SJCRH30 (cell line): ENCODE results near the gene IGF2BP3. TPM values are rescaled to one million over a fixed set of nuclear protein-coding genes. Genes with fewer than 3 reads are reported as not detected.

ENCODE experiments used
- DNase-seq, 2 experiments: peaks; one replicate each; pipeline ENCODE4 v3.0.0-alpha.2; 2015 to 2020
- H3K27ac ChIP-seq: fragments of 250-450 bp; sonication (Bioruptor Pico); 2 replicates; pipeline ENCODE4 v1.5.1; 2020; ENCODE audit warnings: mild to moderate bottlenecking, moderate library complexity
- H3K27me3 ChIP-seq: fragments of 250-450 bp; sonication (Bioruptor Pico); 2 replicates; pipeline ENCODE4 v1.5.1; 2020; ENCODE audit warnings: mild to moderate bottlenecking, moderate library complexity
- H3K36me3 ChIP-seq: fragments of 250-450 bp; sonication (Bioruptor Pico); 2 replicates; pipeline ENCODE4 v1.5.1; 2020; ENCODE audit warnings: mild to moderate bottlenecking, moderate library complexity
- H3K4me1 ChIP-seq: fragments of 250-450 bp; sonication (Bioruptor Pico); 2 replicates; pipeline ENCODE4 v1.5.1; 2020; ENCODE audit warnings: mild to moderate bottlenecking, moderate library complexity
- H3K4me3 ChIP-seq: fragments of 250-450 bp; sonication (Bioruptor Pico); 2 replicates; pipeline ENCODE4 v1.5.1; 2020; ENCODE audit warnings: mild to moderate bottlenecking, moderate library complexity
- H3K9me3 ChIP-seq: fragments of 250-450 bp; sonication (Bioruptor Pico); replicated peaks from 2 replicates; pipeline ENCODE4 v1.5.1; 2020; ENCODE audit warnings: mild to moderate bottlenecking, moderate library complexity
- total RNA-seq: library from RNA; depleted of rRNA; stranded (reverse); fragments of >200 nt; shearing (Covaris generic); gene quantifications from 2 replicates; pipeline ENCODE4 v1.2.3, GENCODE V29; 2014

The IGF2BP3 gene
- total RNA-seq, 1 experiment from 2014 or later = 105 TPM

DNA sequence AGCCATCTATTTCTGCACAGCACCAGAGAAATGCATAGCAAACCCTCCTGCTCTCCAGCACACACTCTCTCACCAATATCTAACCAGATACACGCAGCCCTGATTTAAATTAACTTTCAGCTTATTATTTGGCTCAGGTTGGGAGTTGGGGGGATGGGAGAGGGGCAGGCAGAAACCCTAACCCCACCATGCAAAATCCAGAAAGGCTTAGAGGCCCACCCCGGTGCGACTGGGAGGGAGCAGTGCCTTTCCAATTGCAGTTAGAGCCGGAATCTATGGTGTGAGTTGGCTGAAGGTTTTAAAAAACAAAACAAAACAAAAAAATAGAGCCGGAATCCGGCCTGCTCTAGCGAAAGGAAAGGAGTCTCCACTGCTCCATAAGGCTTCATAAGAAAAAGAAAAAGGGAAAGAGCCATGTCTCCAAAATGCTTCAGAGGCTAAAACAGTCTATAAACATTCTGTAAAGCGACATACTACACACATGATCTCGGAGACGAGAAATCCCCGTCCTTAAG lies 2.9 kb downstream of the IGF2BP3 start:
- H3K27ac ChIP-seq = peak overlapping the region; percentile 78; the same call in 1 of the 2 replicates
- H3K27me3 ChIP-seq = no peaks in the 10 kb centered on the region
- peak; percentile 22 to 37 for DNase-seq
- peaks cover 20% of the 10 kb centered on the region for H3K36me3 ChIP-seq
- peaks cover 12% of the 10 kb centered on the region; the same call in 1 of the 2 replicates for H3K4me1 ChIP-seq
- H3K9me3 ChIP-seq = no peaks in the 10 kb centered on the region
- peak overlapping the region; percentile 87 for H3K4me3 ChIP-seq

DNA sequence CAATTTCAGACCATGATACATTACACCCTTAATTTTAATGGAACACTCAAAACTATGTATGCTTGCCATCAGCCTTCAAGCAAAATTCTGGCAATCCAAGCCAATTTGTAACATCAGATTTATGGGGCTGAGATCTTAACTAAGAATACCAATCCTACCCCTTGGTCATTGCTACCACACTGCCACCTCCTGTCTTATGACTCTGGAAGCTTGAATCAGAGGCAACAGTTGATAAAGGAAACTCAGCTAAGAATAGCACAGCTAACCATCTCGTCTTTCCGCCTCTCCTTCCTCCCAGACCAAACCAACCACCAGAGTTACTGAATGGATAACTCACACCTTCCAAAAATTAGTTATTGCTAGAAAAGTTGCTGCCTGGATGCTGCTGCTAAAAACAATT lies 7.4 kb downstream of the IGF2BP3 start:
- DNase-seq = no peak

DNA sequence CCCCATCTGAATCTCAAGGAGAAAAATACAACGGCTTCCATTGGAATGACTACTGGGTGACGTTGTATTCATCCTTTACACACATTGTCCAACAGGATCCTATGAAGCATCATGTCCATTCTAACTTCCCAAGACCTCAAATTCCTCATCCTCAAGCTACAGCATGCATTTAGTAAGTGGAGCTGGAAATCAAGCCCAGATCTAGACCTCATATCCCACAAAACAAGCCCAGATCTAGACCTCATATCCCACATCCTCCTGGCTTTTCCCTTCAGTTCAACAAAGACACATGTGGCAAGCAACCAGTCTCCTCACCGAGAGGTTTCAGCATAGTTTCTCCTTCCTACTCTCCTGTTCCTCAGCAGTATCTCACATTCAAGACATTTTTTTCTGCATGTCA lies 12.2 kb downstream of the IGF2BP3 start:
- Histone ChIP-seq H3K4me3 (no peak overlapping the region), H3K27ac (no peak overlapping the region), H3K4me1 (peaks cover 4% of the 10 kb centered on the region; the same call in 1 of the 2 replicates), H3K27me3 (no peaks in the 10 kb centered on the region), H3K9me3 (no peaks in the 10 kb centered on the region), H3K36me3 (peaks cover 65% of the 10 kb centered on the region)
- DNase-seq = no peak

More for the DNA sequence above, 7.4 kb downstream of the IGF2BP3 start:
- peaks cover 44% of the 10 kb centered on the region for H3K36me3 ChIP-seq
- H3K4me3 ChIP-seq = no peak overlapping the region
- no peak overlapping the region for H3K27ac ChIP-seq
- H3K27me3 ChIP-seq = no peaks in the 10 kb centered on the region
- peaks cover 12% of the 10 kb centered on the region; the same call in 1 of the 2 replicates for H3K4me1 ChIP-seq
- H3K9me3 ChIP-seq = no peaks in the 10 kb centered on the region

DNA sequence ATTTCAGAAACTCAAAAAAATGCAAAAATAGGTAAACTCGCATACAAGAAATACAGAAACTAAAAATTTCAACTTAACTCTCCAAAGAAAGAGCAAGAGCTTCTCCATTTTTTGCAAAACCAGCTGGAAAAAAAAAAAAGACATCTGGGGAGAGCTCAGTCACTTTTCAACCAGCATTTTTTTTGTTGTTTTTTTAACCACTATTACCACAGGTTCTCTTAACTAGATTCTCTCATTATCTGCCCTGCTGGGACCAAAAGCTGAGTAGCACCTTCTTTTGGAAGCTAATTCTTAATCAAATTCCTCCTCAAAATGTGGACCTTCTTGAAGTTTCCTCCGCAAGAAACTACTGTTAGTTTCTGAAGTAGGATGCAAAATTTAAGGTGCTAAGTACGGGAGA lies 14.2 kb downstream of the IGF2BP3 start:
- H3K4me1 ChIP-seq = peaks cover 4% of the 10 kb centered on the region; the same call in 1 of the 2 replicates
- no peak overlapping the region for H3K27ac ChIP-seq
- H3K4me3 ChIP-seq = no peak overlapping the region
- no peaks in the 10 kb centered on the region for H3K27me3 ChIP-seq
- peaks cover 57% of the 10 kb centered on the region for H3K36me3 ChIP-seq
- no peak for DNase-seq
- no peaks in the 10 kb centered on the region for H3K9me3 ChIP-seq

DNA sequence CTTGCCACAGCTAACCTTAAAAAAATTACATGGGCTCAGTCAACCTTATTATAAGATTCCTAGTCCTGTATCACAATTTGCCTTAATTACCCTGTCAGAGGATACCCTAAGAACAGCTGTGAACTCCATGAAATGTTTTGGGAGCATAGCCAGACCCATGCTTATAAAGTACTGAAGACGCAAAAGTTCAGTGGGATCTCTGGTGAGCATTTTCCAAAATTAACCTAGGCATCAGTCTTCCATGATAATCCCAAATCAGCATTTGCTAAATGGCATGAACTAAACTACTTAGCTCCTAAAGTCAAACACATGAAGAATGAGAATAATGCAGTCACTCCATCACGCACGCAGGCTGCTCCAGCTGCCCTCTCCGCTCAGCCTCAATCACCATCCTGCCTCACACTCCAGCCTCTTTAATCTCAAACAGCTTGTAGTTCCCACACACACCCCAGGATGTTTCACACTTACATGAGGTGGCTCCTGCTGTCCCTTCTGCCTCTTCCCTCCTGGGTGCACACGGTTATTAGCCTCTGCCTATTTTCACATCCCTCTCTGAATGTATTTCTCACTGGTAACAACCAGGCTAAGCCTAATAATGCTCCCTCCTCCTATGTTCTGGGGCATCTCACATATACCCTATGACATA lies 15.3 kb downstream of the IGF2BP3 start:
- DNase-seq = peak in 1 of 2 experiments; percentile 25

DNA sequence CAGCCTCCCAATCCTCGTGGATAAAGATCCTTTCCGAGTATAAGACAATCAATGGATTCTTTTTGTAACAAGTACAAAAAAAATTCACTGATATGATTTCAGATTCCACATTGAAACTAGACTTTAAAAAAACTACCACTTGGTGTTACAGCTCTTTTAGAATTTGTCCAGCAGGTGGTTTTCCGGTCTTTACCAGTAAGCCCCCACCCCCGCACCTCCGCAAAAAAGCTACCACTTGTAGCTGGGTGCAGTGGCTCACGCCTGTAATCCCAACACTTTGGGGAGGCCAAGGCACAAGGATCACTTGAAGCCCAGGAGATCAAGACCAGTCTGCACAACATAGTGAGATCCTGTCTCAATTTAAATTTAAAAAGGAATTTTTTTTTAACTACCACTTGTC lies 19.8 kb downstream of the IGF2BP3 start:
- no peak overlapping the region for H3K27ac ChIP-seq
- peaks cover 28% of the 10 kb centered on the region for H3K36me3 ChIP-seq
- no peak for DNase-seq
- H3K27me3 ChIP-seq = no peaks in the 10 kb centered on the region
- no peaks in the 10 kb centered on the region for H3K9me3 ChIP-seq
- H3K4me3 ChIP-seq = no peak overlapping the region
- H3K4me1 ChIP-seq = peaks cover 4% of the 10 kb centered on the region; the same call in 1 of the 2 replicates

More for the DNA sequence above, 15.3 kb downstream of the IGF2BP3 start:
- peaks cover 4% of the 10 kb centered on the region; the same call in 1 of the 2 replicates for H3K4me1 ChIP-seq
- no peak overlapping the region for H3K4me3 ChIP-seq
- H3K36me3 ChIP-seq = peaks cover 52% of the 10 kb centered on the region
- H3K27me3 ChIP-seq = no peaks in the 10 kb centered on the region
- no peak overlapping the region for H3K27ac ChIP-seq
- no peaks in the 10 kb centered on the region for H3K9me3 ChIP-seq

DNA sequence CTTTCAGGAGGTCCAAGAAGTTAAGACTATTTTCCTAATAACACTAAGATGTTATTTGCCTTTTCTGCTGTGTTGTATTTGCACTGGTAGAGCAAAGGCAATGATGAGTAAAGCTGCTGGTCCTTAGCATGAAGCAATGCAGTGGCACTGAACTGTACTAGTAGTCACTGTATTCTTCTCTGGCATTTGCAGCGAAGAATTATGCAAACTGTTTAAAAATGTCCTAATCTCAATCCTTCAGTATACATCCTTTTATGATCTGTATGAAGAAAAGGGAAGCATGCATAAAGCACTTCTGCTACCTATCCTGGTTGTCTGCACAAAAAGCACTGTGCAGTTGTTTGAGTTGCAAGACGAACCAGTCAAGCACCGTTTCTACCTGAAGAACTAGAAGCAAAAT lies 20.4 kb downstream of the IGF2BP3 start:
- no peak for DNase-seq
- no peaks in the 10 kb centered on the region for H3K4me1 ChIP-seq
- H3K9me3 ChIP-seq = no peaks in the 10 kb centered on the region
- H3K36me3 ChIP-seq = peaks cover 25% of the 10 kb centered on the region
- no peak overlapping the region for H3K27ac ChIP-seq
- H3K4me3 ChIP-seq = no peak overlapping the region
- no peaks in the 10 kb centered on the region for H3K27me3 ChIP-seq

DNA sequence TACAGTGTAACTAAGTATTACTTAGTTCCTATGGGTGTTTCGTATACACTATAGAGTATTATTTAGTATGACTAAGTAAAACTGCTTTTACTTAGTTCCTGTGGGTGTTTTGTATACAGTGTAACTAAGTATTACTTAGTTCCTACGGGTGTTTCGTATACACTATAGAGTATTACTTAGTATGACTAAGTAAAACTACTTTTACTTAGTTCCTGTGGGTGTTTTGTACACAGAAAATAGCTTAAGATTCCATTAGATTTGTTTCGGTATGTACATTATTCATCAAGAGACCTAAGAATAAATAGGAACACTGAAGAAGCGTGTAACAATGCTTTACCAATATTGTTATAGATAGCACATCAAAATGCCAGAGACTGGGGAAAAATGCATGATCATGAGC lies 25.0 kb downstream of the IGF2BP3 start:
- H3K36me3 ChIP-seq = peaks cover 22% of the 10 kb centered on the region
- no peaks in the 10 kb centered on the region for H3K27me3 ChIP-seq
- DNase-seq = no peak
- H3K27ac ChIP-seq = no peak overlapping the region
- no peak overlapping the region for H3K4me3 ChIP-seq
- H3K9me3 ChIP-seq = no peaks in the 10 kb centered on the region
- no peaks in the 10 kb centered on the region for H3K4me1 ChIP-seq

DNA sequence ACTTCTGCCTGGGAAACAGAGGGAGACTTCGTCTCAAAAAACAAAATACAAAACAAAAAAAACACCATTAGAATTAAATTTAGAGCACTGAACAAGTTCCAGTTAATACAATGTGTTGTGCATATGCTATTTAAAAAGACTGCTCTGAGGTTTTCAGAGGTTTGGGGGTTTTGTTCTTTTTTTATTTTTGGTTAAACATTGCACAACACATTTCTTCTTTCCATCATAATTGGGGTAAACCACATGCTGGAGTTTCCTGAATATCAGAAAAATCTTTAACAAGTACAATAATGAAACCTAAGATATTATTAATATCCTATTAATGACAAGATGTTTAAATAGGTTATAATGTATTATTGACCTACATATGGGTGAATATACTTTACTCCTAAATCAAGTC lies 26.3 kb downstream of the IGF2BP3 start:
- Histone ChIP-seq H3K36me3 (peaks cover 20% of the 10 kb centered on the region), H3K4me1 (no peaks in the 10 kb centered on the region), H3K4me3 (no peak overlapping the region), H3K27me3 (no peaks in the 10 kb centered on the region), H3K9me3 (no peaks in the 10 kb centered on the region), H3K27ac (no peak overlapping the region)
- no peak for DNase-seq

DNA sequence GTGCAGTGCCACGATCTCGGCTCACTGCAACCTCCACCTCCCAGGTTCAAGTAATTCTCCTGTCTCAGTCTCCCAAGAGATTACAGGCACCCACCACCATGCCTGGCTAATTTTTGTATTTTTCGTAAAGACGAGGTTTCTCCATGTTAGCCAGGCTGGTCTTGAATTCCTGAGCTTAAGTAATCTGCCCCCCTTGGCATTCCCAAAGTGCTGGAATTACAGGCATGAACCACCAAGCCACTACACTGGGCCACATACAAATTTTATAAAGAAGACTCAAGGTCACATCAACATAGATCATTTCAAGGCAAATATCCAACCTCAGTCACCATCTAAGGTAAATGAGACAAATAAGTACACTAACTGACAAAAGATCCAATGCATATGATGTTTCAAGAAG lies 32.1 kb downstream of the IGF2BP3 start:
- peaks cover 13% of the 10 kb centered on the region for H3K36me3 ChIP-seq
- no peak for DNase-seq

DNA sequence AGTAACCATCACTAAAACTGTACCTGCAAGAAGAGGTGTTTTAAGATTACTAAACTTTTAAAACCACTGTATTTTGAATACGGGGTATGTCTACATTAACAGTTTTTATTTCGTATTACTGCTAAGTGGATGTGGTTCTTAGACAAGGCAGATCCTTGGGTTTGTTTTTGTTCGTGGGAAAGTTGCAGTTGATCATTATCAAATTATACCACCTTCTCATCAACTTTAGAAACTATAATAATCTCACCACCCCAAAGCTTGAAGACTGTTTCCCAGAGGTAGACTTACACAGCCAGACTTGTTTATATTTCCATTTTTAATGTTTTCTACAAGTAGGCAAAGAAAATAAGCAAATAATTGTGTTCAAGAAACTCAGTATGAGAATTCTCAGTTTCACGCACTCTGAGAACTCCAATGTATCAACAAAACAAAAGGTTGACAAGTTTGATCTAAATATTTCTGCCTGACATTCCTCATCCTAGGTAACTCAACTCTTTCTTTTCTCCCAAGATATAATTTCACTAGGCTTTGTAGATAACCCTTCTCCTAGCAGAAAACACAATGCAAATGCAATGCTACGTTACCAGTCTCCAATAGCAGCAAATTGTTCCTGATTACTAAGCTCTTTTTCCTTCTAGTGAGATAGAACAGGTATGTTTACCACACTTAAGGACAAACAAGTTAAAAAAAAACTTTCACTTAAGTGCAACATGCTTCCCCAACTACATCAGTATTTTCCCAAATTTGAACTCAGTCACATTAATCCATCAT lies 36.0 kb downstream of the IGF2BP3 start:
- no peaks in the 10 kb centered on the region for H3K4me1 ChIP-seq
- no peak overlapping the region for H3K4me3 ChIP-seq
- H3K9me3 ChIP-seq = no peaks in the 10 kb centered on the region
- H3K36me3 ChIP-seq = peaks cover 2% of the 10 kb centered on the region; the same call in 1 of the 2 replicates
- no peaks in the 10 kb centered on the region for H3K27me3 ChIP-seq
- no peak for DNase-seq
- H3K27ac ChIP-seq = no peak overlapping the region

More for the DNA sequence above, 32.1 kb downstream of the IGF2BP3 start:
- no peak overlapping the region for H3K27ac ChIP-seq
- H3K27me3 ChIP-seq = no peaks in the 10 kb centered on the region
- no peaks in the 10 kb centered on the region for H3K4me1 ChIP-seq
- no peak overlapping the region for H3K4me3 ChIP-seq
- no peaks in the 10 kb centered on the region for H3K9me3 ChIP-seq

DNA sequence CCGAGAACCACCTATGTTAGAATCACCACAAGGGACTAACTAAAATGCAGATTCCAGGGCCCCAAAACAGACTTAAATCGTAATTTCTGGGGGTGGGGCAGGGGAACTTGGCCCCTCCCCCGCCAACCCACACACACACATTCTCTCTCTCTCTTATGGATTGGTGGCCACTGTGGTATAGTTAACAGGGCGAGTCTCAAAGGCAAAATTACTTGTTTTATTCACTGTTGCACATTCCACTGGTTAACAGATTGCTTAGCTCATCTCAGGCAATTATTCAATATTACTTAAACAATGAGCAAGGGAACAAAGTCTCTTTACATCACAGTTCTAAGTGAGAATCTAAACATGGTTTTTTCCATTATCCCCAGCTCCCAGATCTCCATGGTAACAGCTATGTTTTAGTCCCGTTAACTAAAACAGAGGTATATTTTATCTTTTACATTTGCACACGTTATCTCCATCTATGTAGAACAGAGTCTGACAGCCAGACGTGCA lies 38.5 kb downstream of the IGF2BP3 start:
- no peak for DNase-seq
- Histone ChIP-seq H3K27ac (no peak overlapping the region), H3K4me3 (no peak overlapping the region), H3K4me1 (no peaks in the 10 kb centered on the region), H3K36me3 (no peaks in the 10 kb centered on the region), H3K27me3 (no peaks in the 10 kb centered on the region), H3K9me3 (no peaks in the 10 kb centered on the region)

DNA sequence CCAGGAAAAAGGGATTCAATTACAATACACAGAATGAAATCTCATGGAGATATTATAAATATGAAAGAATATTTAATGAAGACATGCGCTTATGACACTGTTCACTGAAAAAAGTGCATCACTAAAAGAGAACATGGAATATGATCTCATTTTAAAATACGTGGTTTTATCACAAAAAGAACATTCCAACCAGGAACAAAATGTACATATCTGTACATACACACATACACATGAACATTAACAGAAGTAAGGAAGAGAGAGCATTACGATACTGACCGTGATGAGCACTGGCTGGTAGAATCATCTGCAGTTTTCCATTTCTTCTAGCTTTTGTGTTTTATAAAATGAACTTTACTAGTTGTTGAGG lies 39.4 kb downstream of the IGF2BP3 start:
- no peaks in the 10 kb centered on the region for H3K27me3 ChIP-seq
- H3K27ac ChIP-seq = no peak overlapping the region
- DNase-seq = no peak
- no peak overlapping the region for H3K4me3 ChIP-seq
- H3K4me1 ChIP-seq = no peaks in the 10 kb centered on the region
- H3K9me3 ChIP-seq = no peaks in the 10 kb centered on the region
- no peaks in the 10 kb centered on the region; the same call in 1 of the 2 replicates for H3K36me3 ChIP-seq

DNA sequence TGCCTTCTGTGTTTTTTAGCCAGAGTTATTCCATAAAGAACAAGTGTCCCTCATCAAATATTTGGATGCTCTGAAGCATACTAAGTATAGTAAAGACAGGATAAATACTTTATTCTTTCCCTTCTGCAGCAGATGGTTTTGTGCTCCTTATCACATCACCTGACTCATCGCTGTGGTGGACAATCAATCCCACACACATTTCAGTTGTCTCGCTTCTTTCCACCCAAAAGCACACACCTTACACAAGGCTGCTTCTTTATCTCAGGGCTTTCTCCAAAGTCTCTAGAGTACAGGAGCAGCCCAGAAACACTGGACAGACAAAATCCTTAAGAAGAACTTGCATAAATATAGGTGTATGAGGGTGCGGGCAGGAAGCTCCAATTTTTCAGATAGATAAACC lies 43.4 kb downstream of the IGF2BP3 start:
- Histone ChIP-seq H3K36me3 (peaks cover 8% of the 10 kb centered on the region; the same call in 1 of the 2 replicates), H3K4me1 (no peaks in the 10 kb centered on the region), H3K27me3 (no peaks in the 10 kb centered on the region), H3K9me3 (no peaks in the 10 kb centered on the region), H3K27ac (no peak overlapping the region), H3K4me3 (no peak overlapping the region)
- no peak for DNase-seq

DNA sequence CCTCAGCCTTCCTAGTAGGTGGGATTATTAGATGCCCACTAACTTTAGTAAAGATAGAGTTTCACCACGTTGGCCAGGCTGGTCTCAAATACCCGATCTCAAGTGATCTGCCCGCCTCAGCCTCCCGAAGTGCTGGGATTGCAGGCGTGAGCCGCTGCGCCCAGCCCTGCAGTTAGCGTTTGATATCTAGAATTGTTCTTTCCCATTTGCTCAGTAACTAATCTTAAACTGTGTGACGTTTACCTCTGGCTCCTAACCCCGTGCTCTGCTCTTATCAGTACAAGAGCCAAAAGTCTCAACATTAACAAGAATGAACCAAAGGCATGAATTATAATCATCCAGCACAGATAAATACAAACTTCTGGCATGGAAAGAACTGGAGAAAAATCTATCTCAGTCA lies 47.4 kb downstream of the IGF2BP3 start:
- peaks cover 19% of the 10 kb centered on the region for H3K36me3 ChIP-seq
- no peak for DNase-seq
- H3K4me3 ChIP-seq = no peak overlapping the region
- no peaks in the 10 kb centered on the region for H3K9me3 ChIP-seq
- no peaks in the 10 kb centered on the region for H3K4me1 ChIP-seq
- no peak overlapping the region for H3K27ac ChIP-seq
- no peaks in the 10 kb centered on the region for H3K27me3 ChIP-seq
